DOHH2 (cell line): ENCODE results near the gene H3-3A.

ENCODE experiments used
- CTCF ChIP-seq: fragments of 200-600 bp; sonication (generic); IDR thresholded peaks from one replicate; pipeline ENCODE4 v1.5.1; 2014; ENCODE audit warnings: antibody characterized with exemption, mild to moderate bottlenecking, low read depth, low read length; ENCODE audit not compliant: poor library complexity, severe bottlenecking
- EZH2phosphoT487 ChIP-seq: fragments of 200-600 bp; sonication (generic); IDR thresholded peaks from 2 replicates; pipeline ENCODE4 v1.6.1; 2017; ENCODE audit warnings: borderline replicate concordance, mild to moderate bottlenecking, antibody characterized with exemption, low read length, moderate library complexity, mixed read lengths

- TF ChIP-seq CTCF (no peak), EZH2phosphoT487 (no peak)
Observed at GRCh38 chr1:226038661-226039060, 23.9 kb upstream of the H3-3A start.
